HepG2 (cell line): ENCODE measurements around the gene PIP5KL1. TPM values are rescaled to one million over a fixed set of nuclear protein-coding genes. Genes with fewer than 3 reads are reported as not detected.

Experiments used
- ATF4 ChIP-seq, 2 experiments: fragments of 450-650 bp in 1 of 2; sonication (generic) in 1 of 2; formaldehyde crosslinking; IDR thresholded peaks; 2 replicates each; pipeline versions ENCODE4 v1.5.0 to v1.8.0; 2020 to 2022; ENCODE audit warnings: mild to moderate bottlenecking in 1 of 2, missing genetic modification reagents in 1 of 2
- DNMT1 ChIP-seq: sonication (generic); formaldehyde crosslinking; IDR thresholded peaks from 2 replicates; pipeline ENCODE4 v1.5.1; 2020; ENCODE audit warnings: mild to moderate bottlenecking, missing genetic modification reagents
- FOXM1 ChIP-seq: sonication (generic); formaldehyde crosslinking; IDR thresholded peaks from 2 replicates; pipeline ENCODE4 v1.5.0; 2020; ENCODE audit warnings: missing genetic modification reagents
- HOXA5 ChIP-seq: sonication (generic); formaldehyde crosslinking; IDR thresholded peaks from 2 replicates; pipeline ENCODE4 v1.4.0; 2020; ENCODE audit warnings: missing genetic modification reagents
- HOXA9 ChIP-seq: sonication (generic); formaldehyde crosslinking; IDR thresholded peaks from 2 replicates; pipeline ENCODE4 v1.8.1; 2022; ENCODE audit warnings: missing genetic modification reagents, mild to moderate bottlenecking, moderate library complexity, borderline replicate concordance
- KLF9 ChIP-seq: IDR thresholded peaks from 2 replicates; pipeline ENCODE4 v1.6.1; 2016; ENCODE audit warnings: low read depth
- PRMT3 ChIP-seq: sonication (generic); formaldehyde crosslinking; IDR thresholded peaks from 2 replicates; pipeline ENCODE4 v1.8.1; 2022; ENCODE audit warnings: low read depth, mild to moderate bottlenecking, moderate library complexity, missing genetic modification reagents, borderline replicate concordance
- PTBP1 ChIP-seq: fragments of 200-400 bp; formaldehyde crosslinking; IDR thresholded peaks from 2 replicates; pipeline ENCODE4 v1.6.1; 2018; ENCODE audit warnings: low read length, low read depth; ENCODE audit not compliant: poor library complexity, severe bottlenecking
- SRF ChIP-seq: IDR thresholded peaks from 2 replicates; pipeline ENCODE4 v1.6.1; 2011; ENCODE audit warnings: mild to moderate bottlenecking, low read depth, low read length, moderate library complexity
- TCF12 ChIP-seq, 2 experiments: fragments of 450-650 bp in 1 of 2; sonication (generic) in 1 of 2; formaldehyde crosslinking in 1 of 2; IDR thresholded peaks; 2 replicates each; pipeline versions ENCODE4 v1.6.1 to v1.8.0; 2017 to 2022; ENCODE audit warnings: antibody characterized with exemption in 1 of 2, mild to moderate bottlenecking in 1 of 2, missing genetic modification reagents in 1 of 2, moderate library complexity in 1 of 2
- THAP11 ChIP-seq: IDR thresholded peaks from 2 replicates; pipeline ENCODE4 v1.6.1; 2016; ENCODE audit warnings: missing biosample characterization, missing genetic modification reagents
- ZFAT ChIP-seq: sonication (generic); formaldehyde crosslinking; conservative IDR thresholded peaks from 2 replicates; pipeline ENCODE4 v1.8.1; 2023; ENCODE audit warnings: missing genetic modification reagents, inconsistent platforms
- ZFP1 ChIP-seq: IDR thresholded peaks from 2 replicates; pipeline ENCODE4 v1.6.1; 2016
- ZNF235 ChIP-seq: sonication (generic); formaldehyde crosslinking; IDR thresholded peaks from 2 replicates; pipeline ENCODE4 v1.8.1; 2023; ENCODE audit warnings: mild to moderate bottlenecking, missing genetic modification reagents, borderline replicate concordance
- ZNF24 ChIP-seq: fragments of 450-650 bp; IDR thresholded peaks from 2 replicates; pipeline ENCODE4 v1.6.1; 2017; ENCODE audit warnings: antibody characterized with exemption, mild to moderate bottlenecking
- ZNF343 ChIP-seq: sonication (generic); formaldehyde crosslinking; IDR thresholded peaks from 2 replicates; pipeline ENCODE4 v1.4.0; 2020; ENCODE audit warnings: mild to moderate bottlenecking, missing genetic modification reagents
- ZNF547 ChIP-seq: sonication (generic); formaldehyde crosslinking; IDR thresholded peaks from 2 replicates; pipeline ENCODE4 v1.5.1; 2020; ENCODE audit warnings: mild to moderate bottlenecking, missing genetic modification reagents
- ZNF569 ChIP-seq: sonication (generic); formaldehyde crosslinking; IDR thresholded peaks from 2 replicates; pipeline ENCODE4 v1.5.0; 2020; ENCODE audit warnings: mild to moderate bottlenecking, missing genetic modification reagents, moderate library complexity, borderline replicate concordance
- ZNF766 ChIP-seq: sonication (generic); formaldehyde crosslinking; IDR thresholded peaks from 2 replicates; pipeline ENCODE4 v1.5.0; 2020; ENCODE audit warnings: missing genetic modification reagents, borderline replicate concordance
- ZNF772 ChIP-seq: sonication (generic); formaldehyde crosslinking; IDR thresholded peaks from 2 replicates; pipeline ENCODE4 v1.5.0; 2020; ENCODE audit warnings: mild to moderate bottlenecking, missing genetic modification reagents
- ZNF83 ChIP-seq: sonication (generic); formaldehyde crosslinking; IDR thresholded peaks from 2 replicates; pipeline ENCODE4 v1.4.0; 2020; ENCODE audit warnings: missing genetic modification reagents, mild to moderate bottlenecking, borderline replicate concordance
- ZZZ3 ChIP-seq: sonication (generic); formaldehyde crosslinking; IDR thresholded peaks from 2 replicates; pipeline ENCODE4 v1.4.0; 2020; ENCODE audit warnings: missing genetic modification reagents, mild to moderate bottlenecking, borderline replicate concordance
- polyA plus RNA-seq, 8 experiments: library from polyadenylated mRNA; depleted of rRNA in 3 of 8; stranded (reverse) in 7 of 8; unstranded in 1 of 8; fragments of >200 nt; fragmentation: Illumina TruSeq in 4 of 8; extraction: Trizol in 4 of 8; gene quantifications; 2 replicates each; pipeline versions ENCODE4 v1.2.1 to v1.2.3, GENCODE V29; 2011 to 2016; ENCODE audit warnings: low read depth in 4 of 8, missing spikeins in 1 of 8, mixed read lengths in 1 of 8; ENCODE audit not compliant: insufficient read depth in 1 of 8
- total RNA-seq, 5 experiments: library from RNA; depleted of rRNA; stranded (reverse); fragments of >200 nt; fragmentation: Illumina TruSeq; extraction: Trizol; gene quantifications; 2 replicates each; pipeline ENCODE4 v1.2.3, GENCODE V29; 2016; ENCODE audit warnings: low read depth in 1 of 5
- TF ChIP-seq, protein P1 (sequence below): sonication (generic); formaldehyde crosslinking; IDR thresholded peaks from 2 replicates; pipeline ENCODE4 v1.4.0; 2020; ENCODE audit warnings: missing genetic modification reagents, low read depth, mild to moderate bottlenecking, borderline replicate concordance
- TF ChIP-seq, protein P2 (sequence below): sonication (generic); formaldehyde crosslinking; IDR thresholded peaks from 2 replicates; pipeline ENCODE4 v1.4.0; 2020; ENCODE audit warnings: missing genetic modification reagents, borderline replicate concordance

PIP5KL1 gene
- total and polyA plus RNA-seq, 2 of the 13 experiments (the other 11 are each of a cell fraction or from before 2014, with no cell fraction given): 0.20 to 0.49 TPM

- TF ChIP-seq ATF4 (CRISPR knock-in tag; IDR thresholded peaks at IDR 0.05): no peak
- TF ChIP-seq ZNF766 (CRISPR knock-in tag): no peak
- TF ChIP-seq, protein P1, sequence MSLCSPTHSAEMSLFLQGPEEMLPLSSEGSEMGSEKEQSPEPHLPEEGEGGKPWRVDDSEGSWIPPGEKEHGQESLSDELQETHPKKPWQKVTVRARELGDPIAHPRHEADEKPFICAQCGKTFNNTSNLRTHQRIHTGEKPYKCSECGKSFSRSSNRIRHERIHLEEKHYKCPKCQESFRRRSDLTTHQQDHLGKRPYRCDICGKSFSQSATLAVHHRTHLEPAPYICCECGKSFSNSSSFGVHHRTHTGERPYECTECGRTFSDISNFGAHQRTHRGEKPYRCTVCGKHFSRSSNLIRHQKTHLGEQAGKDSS (CRISPR knock-in tag): no peak
- TF ChIP-seq FOXM1: no peak
- TF ChIP-seq PRMT3: no peak
- no peak for TF ChIP-seq ZNF24
- TF ChIP-seq ZNF83: peak; percentile 73; the same call in 1 of the 2 replicates
- no peak for TF ChIP-seq SRF
- no peak for TF ChIP-seq HOXA9 (CRISPR knock-in tag)
- no peak for TF ChIP-seq KLF9
- peak; percentile 99 for TF ChIP-seq THAP11 (CRISPR knock-in tag)
- TF ChIP-seq ZNF343 (CRISPR knock-in tag): no peak
- no peak; the same call in 1 of the 2 replicates for TF ChIP-seq ZZZ3
- TF ChIP-seq ZFAT (CRISPR knock-in tag): no peak
- no peak for TF ChIP-seq ZFP1
- no peak for TF ChIP-seq ZNF569
- no peak; the same call in 1 of the 2 replicates for TF ChIP-seq ZNF772
- no peak for TF ChIP-seq HOXA5 (CRISPR knock-in tag)
- TF ChIP-seq PTBP1: no peak
- no peak for TF ChIP-seq ZNF235 (CRISPR knock-in tag)
- no peak for TF ChIP-seq ZNF547 (CRISPR knock-in tag)
- no peak for TF ChIP-seq TCF12 (IDR thresholded peaks at IDR 0.05)
- TF ChIP-seq TCF12 (CRISPR knock-in tag; IDR thresholded peaks at IDR 0.05): no peak
- TF ChIP-seq, protein P2, sequence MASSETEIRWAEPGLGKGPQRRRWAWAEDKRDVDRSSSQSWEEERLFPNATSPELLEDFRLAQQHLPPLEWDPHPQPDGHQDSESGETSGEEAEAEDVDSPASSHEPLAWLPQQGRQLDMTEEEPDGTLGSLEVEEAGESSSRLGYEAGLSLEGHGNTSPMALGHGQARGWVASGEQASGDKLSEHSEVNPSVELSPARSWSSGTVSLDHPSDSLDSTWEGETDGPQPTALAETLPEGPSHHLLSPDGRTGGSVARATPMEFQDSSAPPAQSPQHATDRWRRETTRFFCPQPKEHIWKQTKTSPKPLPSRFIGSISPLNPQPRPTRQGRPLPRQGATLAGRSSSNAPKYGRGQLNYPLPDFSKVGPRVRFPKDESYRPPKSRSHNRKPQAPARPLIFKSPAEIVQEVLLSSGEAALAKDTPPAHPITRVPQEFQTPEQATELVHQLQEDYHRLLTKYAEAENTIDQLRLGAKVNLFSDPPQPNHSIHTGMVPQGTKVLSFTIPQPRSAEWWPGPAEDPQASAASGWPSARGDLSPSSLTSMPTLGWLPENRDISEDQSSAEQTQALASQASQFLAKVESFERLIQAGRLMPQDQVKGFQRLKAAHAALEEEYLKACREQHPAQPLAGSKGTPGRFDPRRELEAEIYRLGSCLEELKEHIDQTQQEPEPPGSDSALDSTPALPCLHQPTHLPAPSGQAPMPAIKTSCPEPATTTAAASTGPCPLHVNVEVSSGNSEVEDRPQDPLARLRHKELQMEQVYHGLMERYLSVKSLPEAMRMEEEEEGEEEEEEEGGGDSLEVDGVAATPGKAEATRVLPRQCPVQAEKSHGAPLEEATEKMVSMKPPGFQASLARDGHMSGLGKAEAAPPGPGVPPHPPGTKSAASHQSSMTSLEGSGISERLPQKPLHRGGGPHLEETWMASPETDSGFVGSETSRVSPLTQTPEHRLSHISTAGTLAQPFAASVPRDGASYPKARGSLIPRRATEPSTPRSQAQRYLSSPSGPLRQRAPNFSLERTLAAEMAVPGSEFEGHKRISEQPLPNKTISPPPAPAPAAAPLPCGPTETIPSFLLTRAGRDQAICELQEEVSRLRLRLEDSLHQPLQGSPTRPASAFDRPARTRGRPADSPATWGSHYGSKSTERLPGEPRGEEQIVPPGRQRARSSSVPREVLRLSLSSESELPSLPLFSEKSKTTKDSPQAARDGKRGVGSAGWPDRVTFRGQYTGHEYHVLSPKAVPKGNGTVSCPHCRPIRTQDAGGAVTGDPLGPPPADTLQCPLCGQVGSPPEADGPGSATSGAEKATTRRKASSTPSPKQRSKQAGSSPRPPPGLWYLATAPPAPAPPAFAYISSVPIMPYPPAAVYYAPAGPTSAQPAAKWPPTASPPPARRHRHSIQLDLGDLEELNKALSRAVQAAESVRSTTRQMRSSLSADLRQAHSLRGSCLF (CRISPR knock-in tag): no peak
- no peak for TF ChIP-seq DNMT1
Measured at GRCh38 chr9:127937388-127938297, 7.1 kb upstream of the PIP5KL1 start, which contains the start of gene DPM2 (continued).
